GM18868 (cell line): ENCODE measurements around the gene PPP6R3.
"Not testable (repeated sequence)": the region's sequence is repeated elsewhere in the genome, so short reads cannot be mapped to it uniquely, and the experiment has no call there.

Experiments
- ATAC-seq: cut with Tn5 transposase; IDR thresholded peaks from one replicate; pipeline ENCODE4 v1.9.1; 2021; ENCODE audit warnings: mild to moderate bottlenecking, moderate library complexity; ENCODE audit not compliant: unreplicated experiment

PPP6R3 gene

GRCh38 chr11:68523033-68523432, 62.5 kb downstream of the PPP6R3 start:
- ATAC-seq, result no peak

- no peak for ATAC-seq
These were observed 63.2 kb downstream of the PPP6R3 start for GRCh38 chr11:68523743-68524142.

- no peak for ATAC-seq
These were observed 63.7 kb downstream of the PPP6R3 start for GRCh38 chr11:68524213-68524612.

GRCh38 chr11:68524681-68525080, 64.1 kb downstream of the PPP6R3 start:
- ATAC-seq, result no peak

GRCh38 chr11:68525336-68525735, 64.8 kb downstream of the PPP6R3 start:
- ATAC-seq, result no peak

GRCh38 chr11:68525930-68526329, 65.4 kb downstream of the PPP6R3 start:
- ATAC-seq, result no peak

- no peak for ATAC-seq
These were observed 67.0 kb downstream of the PPP6R3 start for GRCh38 chr11:68527585-68527984.

- ATAC-seq, result no peak
These were observed 68.1 kb downstream of the PPP6R3 start for GRCh38 chr11:68528630-68529029.

GRCh38 chr11:68531129-68531693, 70.7 kb downstream of the PPP6R3 start:
- no peak for ATAC-seq

GRCh38 chr11:68532727-68533369, 72.3 kb downstream of the PPP6R3 start:
- no peak for ATAC-seq

- ATAC-seq, result no peak
These were observed 73.4 kb downstream of the PPP6R3 start for GRCh38 chr11:68533945-68534344.

GRCh38 chr11:68535098-68535497, 74.5 kb downstream of the PPP6R3 start:
- ATAC-seq, result no peak

- no peak for ATAC-seq
These were observed 76.2 kb downstream of the PPP6R3 start for GRCh38 chr11:68536706-68537105.

GRCh38 chr11:68538025-68538424, 77.5 kb downstream of the PPP6R3 start:
- no peak for ATAC-seq

- ATAC-seq, result no peak
These were observed 78.8 kb downstream of the PPP6R3 start for GRCh38 chr11:68539395-68539794.

- not testable (repeated sequence) for ATAC-seq
These were observed 80.0 kb downstream of the PPP6R3 start for GRCh38 chr11:68540504-68540903.

- ATAC-seq, result no peak
These were observed 80.6 kb downstream of the PPP6R3 start for GRCh38 chr11:68541116-68541515.

- ATAC-seq, result no peak
These were observed 81.4 kb downstream of the PPP6R3 start for GRCh38 chr11:68541991-68542390.

- no peak for ATAC-seq
These were observed 82.1 kb downstream of the PPP6R3 start for GRCh38 chr11:68542617-68543016.

- ATAC-seq, result no peak
These were observed 83.0 kb downstream of the PPP6R3 start for GRCh38 chr11:68543594-68543993.

GRCh38 chr11:68545347-68545746, 84.8 kb downstream of the PPP6R3 start:
- no peak for ATAC-seq

GRCh38 chr11:68545796-68546195, 85.2 kb downstream of the PPP6R3 start:
- ATAC-seq, result no peak

GRCh38 chr11:68546555-68546954, 86.0 kb downstream of the PPP6R3 start:
- ATAC-seq, result no peak
